ENCODE measurements around the gene SUSD4. TPM values are rescaled to one million over a fixed set of nuclear protein-coding genes. Genes with fewer than 3 reads are reported as not detected.

Gene SUSD4
- total and polyA plus RNA-seq, 2 of the 4 experiments (the other 2 are of a cell fraction) = 1.8 to 2.7 TPM

- no peak overlapping the region for H3K9ac ChIP-seq (ENCODE audit: low read depth, low read length)
- H3K18ac ChIP-seq (ENCODE audit: low read depth, low read length) = no peak overlapping the region
- dilution Hi-C loops (cut with HindIII; ENCODE audit: low sequenced_read_pairs, unreplicated experiment) = no loop called here
- no peaks in the 10 kb centered on the region; the same call in 1 of the 2 replicates for H4K20me1 ChIP-seq (ENCODE audit: insufficient read depth, low read length)
- no peak overlapping the region for H2AK9ac ChIP-seq (replicated peaks; ENCODE audit: low read depth, low read length, poor library complexity)
- no peaks in the 10 kb centered on the region for H3K36me3 ChIP-seq (ENCODE audit: control insufficient read depth, insufficient read depth, low read length)
- H3K23ac ChIP-seq (ENCODE audit: low read depth, low read length) = no peak overlapping the region
- no peaks in the 10 kb centered on the region for H3K9me3 ChIP-seq (ENCODE audit: control insufficient read depth, insufficient read depth, low read length)
- H3K79me1 ChIP-seq (ENCODE audit: low read depth in 1 of 2, low read length in 2 of 2) = no peaks in the 10 kb centered on the region
- no peak for DNase-seq
- no peak overlapping the region for H2BK20ac ChIP-seq (ENCODE audit: low read depth, low read length)
- TF ChIP-seq FOS (IDR thresholded peaks at IDR 0.05; ENCODE audit: low read depth, low read length) (no peak), MXI1 (IDR thresholded peaks at IDR 0.05; ENCODE audit: borderline replicate concordance, low read depth, low read length) (no peak), RAD21 (IDR thresholded peaks at IDR 0.05; ENCODE audit: low read length) (no peak), CEBPB (IDR thresholded peaks at IDR 0.05; ENCODE audit: low read depth, low read length) (no peak)
- no peak overlapping the region for H3K4me2 ChIP-seq (ENCODE audit: low read depth, low read length)
- H3K4ac ChIP-seq (ENCODE audit: low read depth, low read length) = no peak overlapping the region
- no CpG with 5 or more reads among the region's 2 CpGs for WGBS, 2 experiments (ENCODE audit: extremely low coverage in 2 of 2, insufficient read length in 1 of 2)
- in situ Hi-C loops (cut with MboI; ENCODE audit: low sequenced_read_pairs) = no loop called here
- no peak overlapping the region for H2BK5ac ChIP-seq (ENCODE audit: low read depth, low read length, poor library complexity, severe bottlenecking)
- BruUV-seq (replicated peaks) = no TSS peak
- no peak overlapping the region for H2BK15ac ChIP-seq (ENCODE audit: low read depth, low read length)
- no peak overlapping the region for H2BK120ac ChIP-seq (ENCODE audit: low read depth, low read length)
- H3K56ac ChIP-seq (ENCODE audit: extremely low read depth, insufficient read depth, low read length) = no peak overlapping the region
- H2AK5ac ChIP-seq (ENCODE audit: low read depth, low read length) = no peak overlapping the region
- ATAC-seq (ENCODE audit: low read depth) = no peak
- POLR2A ChIA-PET (ENCODE audit: unreplicated experiment) = no interaction called here
- no peaks in the 10 kb centered on the region for H3K9me1 ChIP-seq (ENCODE audit: insufficient read depth, low read length)
- no peak overlapping the region for H4K5ac ChIP-seq (ENCODE audit: low read depth, low read length)
- no peak overlapping the region for H4K91ac ChIP-seq (ENCODE audit: insufficient read depth, low read depth, low read length)
- H3K27me3 ChIP-seq (ENCODE audit: control insufficient read depth, insufficient read depth, low read length) = no peaks in the 10 kb centered on the region
- H3K14ac ChIP-seq (replicated peaks; ENCODE audit: low read depth, low read length) = no peak overlapping the region
- H2AFZ ChIP-seq (replicated peaks; ENCODE audit: low read length, poor library complexity) = no peak overlapping the region
- H3K4me1 ChIP-seq (ENCODE audit: control insufficient read depth, insufficient read depth, low read length) = no peaks in the 10 kb centered on the region
- H3K27ac ChIP-seq (ENCODE audit: insufficient read depth, low read length) = no peak overlapping the region
- CTCF ChIA-PET = no interaction called here
- intact Hi-C loops (cut with micrococcal nuclease) = no loop called here
- no peak overlapping the region for H3K4me3 ChIP-seq (ENCODE audit: insufficient read depth, low read depth, low read length)
- H4K8ac ChIP-seq (ENCODE audit: low read depth in 2 of 2, low read length in 2 of 2) = no peak overlapping the region
Measured at GRCh38 chr1:223240122-223240521, 123.9 kb downstream of the SUSD4 start.
